HEK293 (cell line): ENCODE results near the gene HOXB9.
A peak's percentile ranks its signal among the peaks of the same experiment; 100 is the strongest.

Experiments
- AEBP2 ChIP-seq: fragments of 450-650 bp; formaldehyde crosslinking; IDR thresholded peaks from 2 replicates; pipeline ENCODE4 v1.5.1; 2016; ENCODE audit warnings: missing biosample characterization, missing genetic modification characterization, borderline replicate concordance
- GFI1B ChIP-seq: fragments of 450-650 bp; formaldehyde crosslinking; IDR thresholded peaks from 2 replicates; pipeline ENCODE4 v1.5.1; 2016; ENCODE audit warnings: missing biosample characterization, missing genetic modification characterization
- HOXC10 ChIP-seq: sonication (generic); formaldehyde crosslinking; IDR thresholded peaks from 2 replicates; pipeline ENCODE4 v1.8.1; 2023; ENCODE audit warnings: mild to moderate bottlenecking, missing genetic modification reagents
- KLF17 ChIP-seq: fragments of 450-650 bp; formaldehyde crosslinking; IDR thresholded peaks from 2 replicates; pipeline ENCODE4 v1.5.1; 2016; ENCODE audit warnings: missing biosample characterization, missing genetic modification characterization
- KLF8 ChIP-seq: fragments of 450-650 bp; formaldehyde crosslinking; IDR thresholded peaks from 2 replicates; pipeline ENCODE4 v1.5.1; 2016; ENCODE audit warnings: missing biosample characterization, missing genetic modification characterization
- ZBTB48 ChIP-seq: fragments of 450-650 bp; formaldehyde crosslinking; IDR thresholded peaks from 2 replicates; pipeline ENCODE4 v1.5.1; 2016; ENCODE audit warnings: missing biosample characterization, missing genetic modification characterization
- ZFP41 ChIP-seq: fragments of 450-650 bp; formaldehyde crosslinking; IDR thresholded peaks from 2 replicates; pipeline ENCODE4 v1.5.1; 2016; ENCODE audit warnings: missing biosample characterization, missing genetic modification characterization, borderline replicate concordance
- ZNF146 ChIP-seq: fragments of 450-650 bp; formaldehyde crosslinking; IDR thresholded peaks from 2 replicates; pipeline ENCODE4 v1.5.1; 2016; ENCODE audit warnings: missing biosample characterization, missing genetic modification characterization
- ZNF148 ChIP-seq: fragments of 450-650 bp; formaldehyde crosslinking; IDR thresholded peaks from 2 replicates; pipeline ENCODE4 v1.5.0; 2017; ENCODE audit warnings: missing biosample characterization, missing genetic modification characterization, borderline replicate concordance
- ZNF169 ChIP-seq: fragments of 450-650 bp; formaldehyde crosslinking; IDR thresholded peaks from 2 replicates; pipeline ENCODE4 v1.5.1; 2016; ENCODE audit warnings: missing biosample characterization, missing genetic modification characterization
- ZNF23 ChIP-seq: fragments of 450-650 bp; formaldehyde crosslinking; IDR thresholded peaks from 2 replicates; pipeline ENCODE4 v1.5.1; 2016; ENCODE audit warnings: missing biosample characterization, missing genetic modification characterization, borderline replicate concordance
- ZNF239 ChIP-seq: fragments of 450-650 bp; formaldehyde crosslinking; IDR thresholded peaks from 2 replicates; pipeline ENCODE4 v1.5.1; 2016; ENCODE audit warnings: missing biosample characterization, missing genetic modification characterization
- ZNF266 ChIP-seq: fragments of 450-650 bp; formaldehyde crosslinking; IDR thresholded peaks from 2 replicates; pipeline ENCODE4 v1.5.1; 2016; ENCODE audit warnings: missing biosample characterization, missing genetic modification characterization, low read depth
- ZNF280D ChIP-seq: fragments of 450-650 bp; formaldehyde crosslinking; IDR thresholded peaks from 2 replicates; pipeline ENCODE4 v1.5.1; 2016; ENCODE audit warnings: missing biosample characterization, missing genetic modification characterization
- ZNF350 ChIP-seq: fragments of 450-650 bp; formaldehyde crosslinking; IDR thresholded peaks from 2 replicates; pipeline ENCODE4 v1.5.0; 2017; ENCODE audit warnings: missing biosample characterization, mild to moderate bottlenecking, missing genetic modification characterization
- ZNF426 ChIP-seq: fragments of 450-650 bp; formaldehyde crosslinking; IDR thresholded peaks from 2 replicates; pipeline ENCODE4 v1.5.1; 2017; ENCODE audit warnings: missing biosample characterization, missing genetic modification characterization, mild to moderate bottlenecking, inconsistent platforms, moderate library complexity
- ZNF473 ChIP-seq: fragments of 450-650 bp; formaldehyde crosslinking; IDR thresholded peaks from 2 replicates; pipeline ENCODE4 v1.5.1; 2017; ENCODE audit warnings: missing biosample characterization, missing genetic modification characterization
- ZNF555 ChIP-seq: fragments of 450-650 bp; formaldehyde crosslinking; conservative IDR thresholded peaks from 2 replicates; pipeline ENCODE4 v1.5.1; 2017; ENCODE audit warnings: missing biosample characterization, mild to moderate bottlenecking, missing genetic modification characterization, inconsistent platforms
- ZNF585B ChIP-seq: fragments of 450-650 bp; formaldehyde crosslinking; IDR thresholded peaks from 2 replicates; pipeline ENCODE4 v1.5.1; 2016; ENCODE audit warnings: missing biosample characterization, missing genetic modification characterization
- ZNF600 ChIP-seq: fragments of 450-650 bp; formaldehyde crosslinking; IDR thresholded peaks from 2 replicates; pipeline ENCODE4 v1.5.1; 2016; ENCODE audit warnings: missing biosample characterization, missing genetic modification characterization
- ZNF621 ChIP-seq: fragments of 450-650 bp; formaldehyde crosslinking; IDR thresholded peaks from 2 replicates; pipeline ENCODE4 v1.5.1; 2017; ENCODE audit warnings: missing biosample characterization, missing genetic modification characterization
- ZNF654 ChIP-seq: fragments of 450-650 bp; formaldehyde crosslinking; IDR thresholded peaks from 2 replicates; pipeline ENCODE4 v1.5.1; 2016; ENCODE audit warnings: low read depth, missing biosample characterization, missing genetic modification characterization
- ZNF76 ChIP-seq: fragments of 450-650 bp; formaldehyde crosslinking; IDR thresholded peaks from 2 replicates; pipeline ENCODE4; 2016; ENCODE audit warnings: low read depth, missing biosample characterization, missing genetic modification characterization, borderline replicate concordance
- ZNF843 ChIP-seq: fragments of 450-650 bp; formaldehyde crosslinking; IDR thresholded peaks from 2 replicates; pipeline ENCODE4 v1.5.1; 2016; ENCODE audit warnings: missing biosample characterization, missing genetic modification characterization
- ZSCAN4 ChIP-seq: fragments of 450-650 bp; formaldehyde crosslinking; IDR thresholded peaks from 2 replicates; pipeline ENCODE4 v1.5.1; 2017; ENCODE audit warnings: missing biosample characterization, missing genetic modification characterization
- ZXDB ChIP-seq: fragments of 450-650 bp; formaldehyde crosslinking; IDR thresholded peaks from 2 replicates; pipeline ENCODE4 v1.5.1; 2016; ENCODE audit warnings: missing biosample characterization, missing genetic modification characterization

The HOXB9 gene

GRCh38 chr17:48647103-48647962, 21.2 kb upstream of the HOXB9 start (continued):
- TF ChIP-seq ZSCAN4 (no peak), ZNF169 (tag by site-specific recombination) (0 out of 2 replicates have a peak, but pooled peaks have one; percentile 52), ZNF843 (tag by site-specific recombination) (no peak), ZNF600 (tag by site-specific recombination) (peak; percentile 83), HOXC10 (CRISPR knock-in tag) (no peak), ZNF555 (no peak), GFI1B (tag by site-specific recombination) (no peak), AEBP2 (no peak), ZNF76 (tag by site-specific recombination) (peak; percentile 59; the same call in 1 of the 2 replicates), ZNF585B (tag by site-specific recombination) (no peak), ZNF426 (no peak), ZXDB (tag by site-specific recombination) (peak; percentile 7; the same call in 1 of the 2 replicates), KLF17 (tag by site-specific recombination) (no peak), ZBTB48 (tag by site-specific recombination) (peak; percentile 75; the same call in 1 of the 2 replicates), ZNF473 (no peak), ZNF280D (no peak), ZNF350 (no peak), ZNF148 (tag by site-specific recombination) (no peak), ZNF23 (tag by site-specific recombination) (no peak), ZFP41 (tag by site-specific recombination) (no peak), ZNF266 (tag by site-specific recombination) (no peak), ZNF654 (tag by site-specific recombination) (no peak), ZNF239 (no peak), KLF8 (tag by site-specific recombination) (peak; percentile 60), ZNF621 (tag by site-specific recombination) (no peak), ZNF146 (0 out of 2 replicates have a peak, but pooled peaks have one; percentile 13)
